DOHH2 (cell line): ENCODE measurements around the gene C1orf216.
"Not testable (repeated sequence)": the region's sequence is repeated elsewhere in the genome, so short reads cannot be mapped to it uniquely, and the experiment has no call there.

Source experiments
- EZH2phosphoT487 ChIP-seq: fragments of 200-600 bp; sonication (generic); IDR thresholded peaks from 2 replicates; pipeline ENCODE4 v1.6.1; 2017; ENCODE audit warnings: borderline replicate concordance, mild to moderate bottlenecking, antibody characterized with exemption, low read length, moderate library complexity, mixed read lengths
- TF ChIP-seq, protein P1 (sequence below): fragments of 200-600 bp; sonication (generic); IDR thresholded peaks from one replicate; pipeline ENCODE4 v1.5.1; 2014; ENCODE audit warnings: antibody characterized with exemption, mild to moderate bottlenecking, low read depth, low read length; ENCODE audit not compliant: poor library complexity, severe bottlenecking

DNA sequence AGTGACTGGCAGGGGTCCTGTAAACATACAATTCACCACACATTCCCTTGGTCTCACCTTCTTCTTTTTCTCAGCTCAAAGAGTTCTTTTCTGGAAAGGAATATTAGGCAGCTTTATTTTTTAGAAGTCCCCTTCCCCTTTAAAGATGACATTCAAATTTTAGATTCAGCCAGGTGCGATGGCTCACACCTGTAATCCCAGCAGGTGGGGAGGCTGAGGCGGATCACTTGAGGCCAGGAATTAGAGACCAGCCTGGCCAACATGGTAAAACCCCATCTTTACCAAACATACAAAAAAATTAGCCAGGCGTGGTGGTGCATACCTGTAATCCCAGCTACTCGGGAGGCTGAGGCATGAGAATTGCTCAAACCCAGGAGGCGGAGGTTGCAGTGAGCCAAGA, 7.6 kb downstream of the C1orf216 start:
- TF ChIP-seq, protein P1, sequence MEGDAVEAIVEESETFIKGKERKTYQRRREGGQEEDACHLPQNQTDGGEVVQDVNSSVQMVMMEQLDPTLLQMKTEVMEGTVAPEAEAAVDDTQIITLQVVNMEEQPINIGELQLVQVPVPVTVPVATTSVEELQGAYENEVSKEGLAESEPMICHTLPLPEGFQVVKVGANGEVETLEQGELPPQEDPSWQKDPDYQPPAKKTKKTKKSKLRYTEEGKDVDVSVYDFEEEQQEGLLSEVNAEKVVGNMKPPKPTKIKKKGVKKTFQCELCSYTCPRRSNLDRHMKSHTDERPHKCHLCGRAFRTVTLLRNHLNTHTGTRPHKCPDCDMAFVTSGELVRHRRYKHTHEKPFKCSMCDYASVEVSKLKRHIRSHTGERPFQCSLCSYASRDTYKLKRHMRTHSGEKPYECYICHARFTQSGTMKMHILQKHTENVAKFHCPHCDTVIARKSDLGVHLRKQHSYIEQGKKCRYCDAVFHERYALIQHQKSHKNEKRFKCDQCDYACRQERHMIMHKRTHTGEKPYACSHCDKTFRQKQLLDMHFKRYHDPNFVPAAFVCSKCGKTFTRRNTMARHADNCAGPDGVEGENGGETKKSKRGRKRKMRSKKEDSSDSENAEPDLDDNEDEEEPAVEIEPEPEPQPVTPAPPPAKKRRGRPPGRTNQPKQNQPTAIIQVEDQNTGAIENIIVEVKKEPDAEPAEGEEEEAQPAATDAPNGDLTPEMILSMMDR, result not testable (repeated sequence)
- TF ChIP-seq EZH2phosphoT487, result not testable (repeated sequence)
